IMR-90 (cell line): Measurements from ENCODE around the gene TET1.

Experiments used
- MXI1 ChIP-seq: IDR thresholded peaks from 2 replicates; pipeline ENCODE4 v1.6.1; 2012; ENCODE audit warnings: low read depth, mild to moderate bottlenecking, low read length, moderate library complexity, borderline replicate concordance
- POLR2A ChIP-seq: IDR thresholded peaks from 2 replicates; pipeline ENCODE4 v1.6.1; 2012; ENCODE audit warnings: mild to moderate bottlenecking, low read depth, low read length
- RAD21 ChIP-seq: IDR thresholded peaks from 2 replicates; pipeline ENCODE4 v1.6.1; 2012; ENCODE audit warnings: low read length, improper control_type of control experiment
- RCOR1 ChIP-seq: IDR thresholded peaks from 2 replicates; pipeline ENCODE4 v1.6.1; 2012; ENCODE audit warnings: mild to moderate bottlenecking, low read length, improper control_type of control experiment; ENCODE audit not compliant: insufficient replicate concordance
- TF ChIP-seq, protein P1 (sequence below): conservative IDR thresholded peaks from 2 replicates; pipeline ENCODE4 v1.5.1; 2012; ENCODE audit warnings: mild to moderate bottlenecking, low read depth, low read length, improper control_type of control experiment

DNA sequence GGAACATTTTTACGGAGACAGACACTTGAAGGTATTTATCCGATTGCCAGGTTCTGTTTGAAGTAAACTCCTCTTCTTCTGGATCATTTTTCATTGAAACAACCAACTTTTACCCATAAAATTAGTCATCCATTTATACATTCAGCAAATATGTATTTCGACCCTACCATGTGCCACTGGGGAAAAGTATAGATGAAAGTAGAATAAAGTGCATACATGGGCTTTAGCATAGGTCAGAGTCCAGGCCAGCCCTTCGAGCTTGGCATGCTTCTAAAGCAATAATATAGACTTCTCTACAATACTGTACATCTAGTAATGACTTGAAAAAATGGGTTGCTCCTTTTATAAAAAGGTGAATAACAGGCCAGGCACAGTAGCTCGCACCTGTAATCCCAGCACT, 42.9 kb upstream of the TET1 start:
- no peak for TF ChIP-seq MXI1
- TF ChIP-seq, protein P1, sequence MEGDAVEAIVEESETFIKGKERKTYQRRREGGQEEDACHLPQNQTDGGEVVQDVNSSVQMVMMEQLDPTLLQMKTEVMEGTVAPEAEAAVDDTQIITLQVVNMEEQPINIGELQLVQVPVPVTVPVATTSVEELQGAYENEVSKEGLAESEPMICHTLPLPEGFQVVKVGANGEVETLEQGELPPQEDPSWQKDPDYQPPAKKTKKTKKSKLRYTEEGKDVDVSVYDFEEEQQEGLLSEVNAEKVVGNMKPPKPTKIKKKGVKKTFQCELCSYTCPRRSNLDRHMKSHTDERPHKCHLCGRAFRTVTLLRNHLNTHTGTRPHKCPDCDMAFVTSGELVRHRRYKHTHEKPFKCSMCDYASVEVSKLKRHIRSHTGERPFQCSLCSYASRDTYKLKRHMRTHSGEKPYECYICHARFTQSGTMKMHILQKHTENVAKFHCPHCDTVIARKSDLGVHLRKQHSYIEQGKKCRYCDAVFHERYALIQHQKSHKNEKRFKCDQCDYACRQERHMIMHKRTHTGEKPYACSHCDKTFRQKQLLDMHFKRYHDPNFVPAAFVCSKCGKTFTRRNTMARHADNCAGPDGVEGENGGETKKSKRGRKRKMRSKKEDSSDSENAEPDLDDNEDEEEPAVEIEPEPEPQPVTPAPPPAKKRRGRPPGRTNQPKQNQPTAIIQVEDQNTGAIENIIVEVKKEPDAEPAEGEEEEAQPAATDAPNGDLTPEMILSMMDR = no peak
- no peak for TF ChIP-seq POLR2A
- no peak for TF ChIP-seq RAD21
- TF ChIP-seq RCOR1 = no peak
